Measurements from ENCODE around the gene PDE8A. TPM values are rescaled to one million over a fixed set of nuclear protein-coding genes. Genes with fewer than 3 reads are reported as not detected.

PDE8A gene
- total RNA-seq, 6 experiments from 2014 or later = 14.3 to 18.6 (median 16.6) TPM

DNA sequence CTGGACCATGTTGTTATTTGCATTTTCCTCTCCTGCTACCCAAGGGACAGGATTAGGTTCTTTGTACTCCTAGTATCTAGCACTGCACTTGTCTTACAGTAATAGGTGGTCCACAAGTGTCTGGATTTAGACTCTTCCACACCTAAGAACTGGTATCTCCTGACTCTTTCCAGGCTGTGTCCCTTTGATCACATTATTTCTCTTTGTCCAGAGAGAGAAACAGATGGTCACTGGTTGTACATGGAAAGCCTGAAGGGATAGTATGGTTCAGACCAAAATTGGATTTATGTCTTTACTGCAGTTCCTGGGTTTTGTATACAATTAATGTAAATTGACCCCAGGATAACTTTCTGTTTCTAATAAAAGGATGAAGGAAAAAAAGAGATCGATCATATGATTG, 64.0 kb downstream of the PDE8A start:
- H3K27ac Mint-ChIP-seq = peak overlapping the region; percentile 74

DNA sequence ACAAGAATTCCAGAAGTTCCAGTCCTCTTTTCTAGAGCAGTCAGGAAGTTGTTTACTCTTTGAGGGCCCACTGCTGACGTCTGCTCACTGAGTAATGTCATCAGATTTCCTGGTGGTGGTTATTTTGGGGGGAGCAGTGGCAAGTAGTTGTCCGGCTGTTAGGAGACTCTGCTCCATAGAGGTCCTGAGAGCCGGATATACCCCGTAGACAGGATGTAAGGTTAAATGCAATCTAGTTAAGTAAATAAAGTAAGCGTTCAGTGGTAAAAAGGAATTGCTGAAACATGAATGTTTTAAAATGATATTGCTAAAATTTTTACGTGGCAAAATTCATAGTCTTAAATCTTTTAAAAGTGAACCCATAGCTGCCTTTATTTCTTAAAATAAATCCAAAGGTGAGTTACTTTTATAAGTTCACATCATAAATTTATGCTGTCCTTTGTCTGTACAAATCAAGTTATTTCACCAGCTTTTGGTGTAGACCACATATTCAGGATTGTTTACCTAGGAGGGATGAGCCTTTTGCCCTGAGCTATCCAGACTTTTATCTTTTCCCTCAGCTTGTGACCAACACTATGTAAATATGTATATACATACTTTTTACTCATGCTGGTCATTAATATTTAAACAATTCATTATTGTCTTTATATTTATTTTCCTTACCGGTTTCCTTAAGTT, 65.8 kb downstream of the PDE8A start:
- DNase-seq = peak; percentile 83
- peaks cover 61% of the 10 kb centered on the region for H3K4me1 Mint-ChIP-seq (ENCODE audit: low read depth)
- no peaks in the 10 kb centered on the region; the same call in 1 of the 2 replicates for H3K27me3 Mint-ChIP-seq (ENCODE audit: insufficient read depth)
- peaks cover 8% of the 10 kb centered on the region for H3K36me3 Mint-ChIP-seq (ENCODE audit: low read depth)
- TF ChIP-seq, protein P1, sequence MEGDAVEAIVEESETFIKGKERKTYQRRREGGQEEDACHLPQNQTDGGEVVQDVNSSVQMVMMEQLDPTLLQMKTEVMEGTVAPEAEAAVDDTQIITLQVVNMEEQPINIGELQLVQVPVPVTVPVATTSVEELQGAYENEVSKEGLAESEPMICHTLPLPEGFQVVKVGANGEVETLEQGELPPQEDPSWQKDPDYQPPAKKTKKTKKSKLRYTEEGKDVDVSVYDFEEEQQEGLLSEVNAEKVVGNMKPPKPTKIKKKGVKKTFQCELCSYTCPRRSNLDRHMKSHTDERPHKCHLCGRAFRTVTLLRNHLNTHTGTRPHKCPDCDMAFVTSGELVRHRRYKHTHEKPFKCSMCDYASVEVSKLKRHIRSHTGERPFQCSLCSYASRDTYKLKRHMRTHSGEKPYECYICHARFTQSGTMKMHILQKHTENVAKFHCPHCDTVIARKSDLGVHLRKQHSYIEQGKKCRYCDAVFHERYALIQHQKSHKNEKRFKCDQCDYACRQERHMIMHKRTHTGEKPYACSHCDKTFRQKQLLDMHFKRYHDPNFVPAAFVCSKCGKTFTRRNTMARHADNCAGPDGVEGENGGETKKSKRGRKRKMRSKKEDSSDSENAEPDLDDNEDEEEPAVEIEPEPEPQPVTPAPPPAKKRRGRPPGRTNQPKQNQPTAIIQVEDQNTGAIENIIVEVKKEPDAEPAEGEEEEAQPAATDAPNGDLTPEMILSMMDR (IDR thresholded peaks at IDR 0.05) = 0 out of 2 replicates have a peak, but pooled peaks have one; percentile 23
- H3K27ac Mint-ChIP-seq = peak overlapping the region; percentile 87
- peak overlapping the region; percentile 63 for H3K4me3 Mint-ChIP-seq
- H3K9me3 Mint-ChIP-seq = no peaks in the 10 kb centered on the region

More for the DNA sequence above, 64.0 kb downstream of the PDE8A start:
- TF ChIP-seq, protein P1 (IDR thresholded peaks at IDR 0.05) = no peak
- peaks cover 65% of the 10 kb centered on the region for H3K4me1 Mint-ChIP-seq (ENCODE audit: low read depth)
- H3K36me3 Mint-ChIP-seq (ENCODE audit: low read depth) = peaks cover 7% of the 10 kb centered on the region
- peaks cover 2% of the 10 kb centered on the region; the same call in 1 of the 2 replicates for H3K27me3 Mint-ChIP-seq (ENCODE audit: insufficient read depth)
- H3K4me3 Mint-ChIP-seq = no peak overlapping the region
- DNase-seq = no peak
- no peaks in the 10 kb centered on the region for H3K9me3 Mint-ChIP-seq

DNA sequence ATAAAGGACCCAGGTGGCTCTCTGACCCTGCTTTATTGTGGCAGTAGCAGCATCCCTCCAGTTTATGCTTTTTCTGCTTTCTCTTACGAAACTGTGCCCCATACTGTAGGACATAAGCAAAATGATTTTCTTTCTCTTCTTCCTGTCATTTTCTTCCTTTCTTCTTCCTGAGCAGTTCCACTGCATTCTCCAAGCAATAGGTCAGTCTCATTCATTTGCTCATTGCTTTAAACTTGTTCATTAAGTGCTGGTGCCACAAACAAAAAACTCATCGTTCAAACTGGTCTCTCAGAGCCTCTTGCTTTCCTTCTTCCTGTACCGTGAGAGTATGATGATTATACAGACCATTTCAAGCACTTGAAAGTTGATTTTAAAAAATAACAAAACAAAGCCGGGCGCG, 66.8 kb downstream of the PDE8A start:
- no peaks in the 10 kb centered on the region for H3K9me3 Mint-ChIP-seq
- peaks cover 61% of the 10 kb centered on the region for H3K4me1 Mint-ChIP-seq (ENCODE audit: low read depth)
- peak overlapping the region; percentile 63 for H3K4me3 Mint-ChIP-seq
- TF ChIP-seq, protein P1 (IDR thresholded peaks at IDR 0.05) = no peak
- no peak for DNase-seq
- H3K27ac Mint-ChIP-seq = peak overlapping the region; percentile 87
- H3K36me3 Mint-ChIP-seq (ENCODE audit: low read depth) = peaks cover 8% of the 10 kb centered on the region
- H3K27me3 Mint-ChIP-seq (ENCODE audit: insufficient read depth) = no peaks in the 10 kb centered on the region; the same call in 1 of the 2 replicates

DNA sequence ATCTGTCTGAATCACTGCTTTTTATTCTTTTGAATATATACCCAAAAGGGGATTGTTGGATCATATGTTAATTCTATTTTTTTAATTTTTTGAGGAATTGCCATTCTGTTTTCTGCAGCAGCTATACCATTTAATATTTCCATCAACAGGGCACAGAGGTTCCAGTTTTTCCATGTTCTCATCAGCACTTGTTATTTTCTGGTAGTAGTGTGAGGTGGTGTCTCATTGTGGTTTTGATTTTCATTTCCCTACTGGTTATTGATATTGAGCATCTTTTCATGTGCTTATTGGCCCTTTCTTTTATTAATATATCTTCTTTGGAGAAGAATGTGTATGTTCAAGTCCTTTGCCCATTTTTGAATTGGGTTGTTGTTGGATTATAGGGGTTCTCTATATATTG, 68.1 kb downstream of the PDE8A start:
- H3K27me3 Mint-ChIP-seq (ENCODE audit: insufficient read depth) = no peaks in the 10 kb centered on the region; the same call in 1 of the 2 replicates
- TF ChIP-seq, protein P1 (IDR thresholded peaks at IDR 0.05) = no peak
- H3K27ac Mint-ChIP-seq = no peak overlapping the region
- peaks cover 8% of the 10 kb centered on the region for H3K36me3 Mint-ChIP-seq (ENCODE audit: low read depth)
- H3K9me3 Mint-ChIP-seq = peaks cover 6% of the 10 kb centered on the region; the same call in 1 of the 2 replicates
- peaks cover 53% of the 10 kb centered on the region for H3K4me1 Mint-ChIP-seq (ENCODE audit: low read depth)
- no peak overlapping the region for H3K4me3 Mint-ChIP-seq
- DNase-seq = no peak

DNA sequence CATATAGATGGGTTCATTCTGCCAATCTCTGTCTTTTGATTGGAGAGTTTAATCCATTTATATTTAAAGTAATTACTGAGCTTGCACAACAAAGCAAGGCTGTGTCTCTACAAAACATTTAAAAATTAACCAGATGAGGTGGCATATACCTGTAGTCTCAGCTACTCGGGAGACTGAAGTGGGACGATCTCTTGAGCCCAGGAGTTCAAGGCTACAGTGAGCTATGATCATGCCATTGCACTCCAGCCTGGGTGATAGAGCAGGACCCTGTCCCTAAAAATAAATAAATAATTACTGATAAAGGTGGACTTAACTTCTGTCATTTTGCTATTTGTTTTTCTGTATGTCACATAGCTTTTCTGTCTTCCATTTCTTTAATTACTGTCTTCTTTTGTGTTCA, 78.1 kb downstream of the PDE8A start:
- TF ChIP-seq, protein P1 (IDR thresholded peaks at IDR 0.05) = no peak
- peaks cover 30% of the 10 kb centered on the region for H3K36me3 Mint-ChIP-seq (ENCODE audit: low read depth)
- peaks cover 33% of the 10 kb centered on the region for H3K4me1 Mint-ChIP-seq (ENCODE audit: low read depth)
- H3K27me3 Mint-ChIP-seq (ENCODE audit: insufficient read depth) = no peaks in the 10 kb centered on the region
- DNase-seq = no peak
- H3K27ac Mint-ChIP-seq = no peak overlapping the region
- H3K9me3 Mint-ChIP-seq = peaks cover 7% of the 10 kb centered on the region; the same call in 1 of the 2 replicates
- no peak overlapping the region for H3K4me3 Mint-ChIP-seq
